ENCODE results near the gene CA10. TPM values are rescaled to one million over a fixed set of nuclear protein-coding genes. Genes with fewer than 3 reads are reported as not detected.

The CA10 gene
- total RNA-seq, 2 donors from 2014 or later = not detected

- no peaks in the 10 kb centered on the region for H3K4me1 ChIP-seq
- no peak for DNase-seq (ENCODE audit: low spot score)
- H3K4me3 ChIP-seq = no peak overlapping the region
- H3K9me3 ChIP-seq = no peaks in the 10 kb centered on the region
- no peak overlapping the region for H3K27ac ChIP-seq
- no peaks in the 10 kb centered on the region for H3K27me3 ChIP-seq
- H3K36me3 ChIP-seq = no peaks in the 10 kb centered on the region
- TF ChIP-seq, protein P1, sequence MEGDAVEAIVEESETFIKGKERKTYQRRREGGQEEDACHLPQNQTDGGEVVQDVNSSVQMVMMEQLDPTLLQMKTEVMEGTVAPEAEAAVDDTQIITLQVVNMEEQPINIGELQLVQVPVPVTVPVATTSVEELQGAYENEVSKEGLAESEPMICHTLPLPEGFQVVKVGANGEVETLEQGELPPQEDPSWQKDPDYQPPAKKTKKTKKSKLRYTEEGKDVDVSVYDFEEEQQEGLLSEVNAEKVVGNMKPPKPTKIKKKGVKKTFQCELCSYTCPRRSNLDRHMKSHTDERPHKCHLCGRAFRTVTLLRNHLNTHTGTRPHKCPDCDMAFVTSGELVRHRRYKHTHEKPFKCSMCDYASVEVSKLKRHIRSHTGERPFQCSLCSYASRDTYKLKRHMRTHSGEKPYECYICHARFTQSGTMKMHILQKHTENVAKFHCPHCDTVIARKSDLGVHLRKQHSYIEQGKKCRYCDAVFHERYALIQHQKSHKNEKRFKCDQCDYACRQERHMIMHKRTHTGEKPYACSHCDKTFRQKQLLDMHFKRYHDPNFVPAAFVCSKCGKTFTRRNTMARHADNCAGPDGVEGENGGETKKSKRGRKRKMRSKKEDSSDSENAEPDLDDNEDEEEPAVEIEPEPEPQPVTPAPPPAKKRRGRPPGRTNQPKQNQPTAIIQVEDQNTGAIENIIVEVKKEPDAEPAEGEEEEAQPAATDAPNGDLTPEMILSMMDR (IDR thresholded peaks at IDR 0.05) = no peak
Measured at GRCh38 chr17:51636291-51636690, 522.2 kb downstream of the CA10 start.

- no peak overlapping the region for H3K27ac ChIP-seq
- no peak overlapping the region for H3K4me3 ChIP-seq
- H3K36me3 ChIP-seq = no peaks in the 10 kb centered on the region
- H3K9me3 ChIP-seq = no peaks in the 10 kb centered on the region
- H3K4me1 ChIP-seq = no peaks in the 10 kb centered on the region
- TF ChIP-seq, protein P1 (IDR thresholded peaks at IDR 0.05) = no peak
- DNase-seq (ENCODE audit: low spot score) = no peak
- H3K27me3 ChIP-seq = no peaks in the 10 kb centered on the region
Measured at GRCh38 chr17:51630101-51630671, 528.3 kb downstream of the CA10 start.

- Histone ChIP-seq H3K27ac (no peak overlapping the region), H3K36me3 (no peaks in the 10 kb centered on the region), H3K9me3 (no peaks in the 10 kb centered on the region), H3K27me3 (no peaks in the 10 kb centered on the region), H3K4me1 (no peaks in the 10 kb centered on the region), H3K4me3 (no peak overlapping the region)
- TF ChIP-seq, protein P1 (IDR thresholded peaks at IDR 0.05) = no peak
- no peak for DNase-seq (ENCODE audit: low spot score)
Measured at GRCh38 chr17:51629232-51629631, 529.3 kb downstream of the CA10 start.

DNA sequence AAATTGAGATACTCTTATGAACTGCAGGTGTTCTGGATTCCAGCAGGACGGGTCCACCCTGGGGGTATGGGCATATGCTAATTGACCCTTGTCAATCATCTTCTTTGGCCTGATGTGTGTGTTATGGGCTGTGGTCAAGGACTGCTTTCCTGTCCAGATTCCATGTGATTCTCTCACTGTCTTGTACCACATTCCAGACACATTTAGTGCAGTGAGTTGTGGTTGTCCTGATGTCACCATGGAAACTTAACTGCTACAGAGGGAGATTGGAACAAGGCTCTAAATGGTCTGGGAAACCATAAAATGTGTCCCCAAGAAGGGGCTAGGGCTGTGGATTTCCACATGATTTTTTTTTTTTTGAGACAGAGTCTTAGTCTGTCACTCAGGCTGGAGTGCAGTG is 530.7 kb downstream of the CA10 start:
- Histone ChIP-seq H3K27ac (no peak overlapping the region), H3K4me1 (no peaks in the 10 kb centered on the region), H3K4me3 (no peak overlapping the region), H3K9me3 (no peaks in the 10 kb centered on the region), H3K36me3 (no peaks in the 10 kb centered on the region), H3K27me3 (no peaks in the 10 kb centered on the region)
- no peak for DNase-seq (ENCODE audit: low spot score)
- TF ChIP-seq, protein P1 (IDR thresholded peaks at IDR 0.05) = no peak

DNA sequence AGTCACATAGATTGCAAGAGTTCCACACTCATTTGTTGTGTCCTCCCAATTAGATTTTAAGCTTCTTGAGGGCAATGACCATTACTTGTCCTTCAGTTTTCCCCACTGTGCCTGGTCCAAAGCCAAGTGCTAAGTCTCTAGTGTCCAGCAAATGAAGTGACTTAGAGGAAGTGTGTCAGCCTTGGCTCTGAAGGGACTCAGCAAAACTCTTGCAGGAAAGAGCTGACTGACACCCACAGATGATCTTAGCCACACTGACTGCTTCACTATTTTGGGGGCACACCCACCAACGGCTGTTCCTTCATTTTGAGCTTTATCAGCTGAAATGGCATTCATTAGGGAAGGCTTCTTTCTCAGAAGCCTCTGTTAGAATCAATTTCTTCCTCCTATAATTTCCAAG is 540.0 kb downstream of the CA10 start:
- Histone ChIP-seq H3K27me3 (no peaks in the 10 kb centered on the region), H3K27ac (no peak overlapping the region), H3K4me1 (no peaks in the 10 kb centered on the region), H3K36me3 (no peaks in the 10 kb centered on the region), H3K9me3 (no peaks in the 10 kb centered on the region), H3K4me3 (no peak overlapping the region)
- TF ChIP-seq, protein P1 (IDR thresholded peaks at IDR 0.05) = no peak
- no peak for DNase-seq (ENCODE audit: low spot score)

- Histone ChIP-seq H3K4me1 (no peaks in the 10 kb centered on the region), H3K27me3 (no peaks in the 10 kb centered on the region), H3K4me3 (no peak overlapping the region), H3K36me3 (no peaks in the 10 kb centered on the region), H3K27ac (no peak overlapping the region), H3K9me3 (no peaks in the 10 kb centered on the region)
- DNase-seq (ENCODE audit: low spot score) = no peak
- TF ChIP-seq, protein P1 (IDR thresholded peaks at IDR 0.05) = no peak
Measured at GRCh38 chr17:51617986-51618385, 540.5 kb downstream of the CA10 start.
